Measurements from ENCODE around the gene FBXL16. TPM values are rescaled to one million over a fixed set of nuclear protein-coding genes. Genes with fewer than 3 reads are reported as not detected.

The FBXL16 gene
- total RNA-seq, 4 donors from 2014 or later: 0.21 to 0.37 TPM; not detected in 2

DNA sequence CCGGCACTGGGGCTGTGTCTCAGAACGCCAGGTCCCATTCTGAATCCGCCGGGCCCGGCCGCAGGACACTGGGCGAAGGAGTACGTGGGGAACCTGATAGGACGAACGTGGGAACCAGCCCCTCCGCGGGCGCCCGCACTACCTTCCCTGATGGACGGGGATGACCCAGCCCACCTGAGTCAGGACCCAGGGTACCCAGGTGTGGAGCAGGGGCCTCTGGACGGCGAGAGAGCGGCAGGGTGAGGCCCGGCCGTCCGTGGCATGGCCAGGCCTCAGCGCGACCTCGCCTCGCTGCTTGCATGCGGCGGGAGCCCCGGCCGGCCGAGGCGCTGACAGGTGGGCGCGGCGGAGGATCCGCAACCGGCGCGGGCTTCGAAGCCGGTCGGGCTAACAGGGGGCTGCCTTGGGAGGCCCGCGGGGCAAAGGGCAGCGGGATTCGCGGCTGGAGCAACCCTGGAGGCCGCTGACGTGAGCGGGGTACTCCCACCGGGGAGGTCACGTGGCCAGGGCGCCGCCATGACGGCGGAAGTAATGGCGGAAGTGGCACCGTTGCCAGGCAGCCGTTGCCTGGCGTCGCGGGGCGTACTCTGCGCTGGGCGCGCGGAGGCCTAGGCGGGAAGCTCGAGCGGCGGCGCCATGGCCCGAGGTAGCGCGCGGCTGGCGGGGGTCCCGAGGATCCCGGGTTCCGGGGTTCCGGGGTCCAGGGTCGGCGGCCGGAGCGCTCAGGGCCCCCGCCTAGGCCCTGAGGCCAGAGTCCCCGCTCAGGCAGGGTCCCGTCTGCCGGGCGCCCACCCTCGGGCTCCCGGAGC lies 56.6 kb downstream of the FBXL16 start, which contains the start of gene WDR90:
Gene WDR90, plus strand, starts transcription at position 585 of the 809 bp plus-strand sequence. Its CDS starts 52 bp downstream, at position 637.
- TF ChIP-seq, protein P1, sequence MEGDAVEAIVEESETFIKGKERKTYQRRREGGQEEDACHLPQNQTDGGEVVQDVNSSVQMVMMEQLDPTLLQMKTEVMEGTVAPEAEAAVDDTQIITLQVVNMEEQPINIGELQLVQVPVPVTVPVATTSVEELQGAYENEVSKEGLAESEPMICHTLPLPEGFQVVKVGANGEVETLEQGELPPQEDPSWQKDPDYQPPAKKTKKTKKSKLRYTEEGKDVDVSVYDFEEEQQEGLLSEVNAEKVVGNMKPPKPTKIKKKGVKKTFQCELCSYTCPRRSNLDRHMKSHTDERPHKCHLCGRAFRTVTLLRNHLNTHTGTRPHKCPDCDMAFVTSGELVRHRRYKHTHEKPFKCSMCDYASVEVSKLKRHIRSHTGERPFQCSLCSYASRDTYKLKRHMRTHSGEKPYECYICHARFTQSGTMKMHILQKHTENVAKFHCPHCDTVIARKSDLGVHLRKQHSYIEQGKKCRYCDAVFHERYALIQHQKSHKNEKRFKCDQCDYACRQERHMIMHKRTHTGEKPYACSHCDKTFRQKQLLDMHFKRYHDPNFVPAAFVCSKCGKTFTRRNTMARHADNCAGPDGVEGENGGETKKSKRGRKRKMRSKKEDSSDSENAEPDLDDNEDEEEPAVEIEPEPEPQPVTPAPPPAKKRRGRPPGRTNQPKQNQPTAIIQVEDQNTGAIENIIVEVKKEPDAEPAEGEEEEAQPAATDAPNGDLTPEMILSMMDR (IDR thresholded peaks at IDR 0.05): peak in 1 of 4 experiments; percentile 47
- TF ChIP-seq POLR2A (IDR thresholded peaks at IDR 0.05): peak; percentile 48 to 76
- intact Hi-C loops (cut with DNase I; ENCODE audit: low total_unique reads): no loop called here
- Histone ChIP-seq H3K36me3 (no peaks in the 10 kb centered on the region), H3K4me1 (peaks cover 0 to 26% of the 10 kb centered on the region in 2 donors), H3K27me3 (no peaks in the 10 kb centered on the region), H3K4me3 (peak within 1 kb of the TSS; percentile 40 to 75), H3K9me3 (no peaks in the 10 kb centered on the region), H3K27ac (peak within 1 kb of the TSS; percentile 71 to 91)
- peak; percentile 88 to 93 for DNase-seq

DNA sequence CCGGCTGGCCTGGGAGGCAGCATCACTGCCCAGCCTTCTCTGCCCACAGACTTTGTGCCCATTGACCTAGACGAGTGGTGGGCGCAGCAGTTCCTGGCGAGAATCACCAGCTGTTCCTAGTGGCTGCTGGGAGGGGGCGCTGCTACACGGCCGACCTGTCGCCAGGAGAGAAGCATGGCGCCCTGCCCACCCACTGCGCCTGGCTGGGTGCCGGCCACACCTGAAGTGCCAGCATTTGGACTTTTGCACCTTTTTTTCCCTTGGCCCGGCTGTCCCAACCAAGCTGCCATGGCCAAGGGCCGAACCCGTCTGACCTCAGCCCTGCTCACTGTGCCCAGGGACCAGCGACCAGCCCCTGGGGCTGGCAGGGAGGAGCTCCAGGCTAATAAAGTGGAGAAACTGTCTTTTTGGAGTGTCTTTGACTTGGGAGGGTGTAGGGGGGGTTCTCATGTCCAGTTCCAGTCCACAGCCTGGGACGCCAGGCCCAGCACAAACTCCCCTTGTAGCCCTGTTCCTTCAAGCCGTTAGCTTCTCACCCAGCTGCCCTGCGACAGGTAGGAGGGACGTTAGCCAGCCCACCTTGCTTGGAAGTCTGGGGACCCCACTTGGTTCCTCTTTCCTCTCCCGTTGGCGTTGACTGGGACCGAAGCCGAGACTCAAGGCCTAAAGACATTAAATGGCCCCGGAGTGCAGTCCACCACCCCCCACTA lies 57.4 kb downstream of the FBXL16 start:
- peak overlapping the region; percentile 71 to 91 for H3K27ac ChIP-seq
- peak overlapping the region; percentile 40 to 75 for H3K4me3 ChIP-seq
- intact Hi-C loops (cut with DNase I; ENCODE audit: low total_unique reads): no loop called here
- no peaks in the 10 kb centered on the region for H3K9me3 ChIP-seq
- TF ChIP-seq, protein P1 (IDR thresholded peaks at IDR 0.05): peak in 1 of 4 experiments; percentile 7
- TF ChIP-seq POLR2A (IDR thresholded peaks at IDR 0.05): no peak
- no peaks in the 10 kb centered on the region for H3K27me3 ChIP-seq
- peaks cover 0 to 26% of the 10 kb centered on the region in 2 donors for H3K4me1 ChIP-seq
- no peaks in the 10 kb centered on the region for H3K36me3 ChIP-seq
- DNase-seq: no peak

DNA sequence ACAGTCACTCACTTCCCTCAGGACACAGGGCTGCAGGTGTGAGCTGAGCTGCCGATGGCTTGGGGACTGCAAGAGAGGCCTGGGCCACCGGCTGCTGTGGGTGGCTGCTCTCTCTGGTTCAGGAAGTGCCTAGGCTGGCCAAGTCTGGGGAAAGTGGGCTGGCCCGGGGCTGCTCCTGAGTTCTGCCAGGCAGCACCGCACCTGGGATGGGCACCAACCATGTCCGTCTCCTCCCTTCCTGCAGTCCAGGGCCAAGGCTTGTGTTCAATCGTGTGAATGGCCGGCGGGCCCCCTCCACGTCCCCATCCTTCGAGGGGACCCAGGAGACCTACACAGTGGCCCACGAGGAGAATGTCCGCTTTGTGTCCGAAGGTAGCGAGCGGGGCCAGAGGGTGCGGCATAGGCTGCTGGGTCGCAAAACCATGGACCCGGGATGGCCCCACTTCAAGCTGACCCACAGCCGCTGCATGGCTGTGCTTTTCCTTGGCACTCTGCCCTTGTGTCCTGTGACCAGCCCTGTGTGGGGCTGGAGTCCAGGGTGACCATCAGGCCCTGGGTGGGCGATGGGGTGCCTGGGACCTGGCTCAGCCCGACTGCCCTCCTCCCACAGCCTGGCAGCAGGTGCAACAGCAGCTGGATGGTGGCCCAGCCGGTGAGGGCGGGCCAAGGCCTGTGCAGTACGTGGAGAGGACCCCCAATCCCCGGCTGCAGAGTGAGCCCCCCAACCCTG lies 58.3 kb downstream of the FBXL16 start:
- Histone ChIP-seq H3K27me3 (no peaks in the 10 kb centered on the region), H3K27ac (no peak overlapping the region), H3K4me1 (peaks cover 0 to 26% of the 10 kb centered on the region in 2 donors), H3K36me3 (no peaks in the 10 kb centered on the region), H3K4me3 (no peak overlapping the region), H3K9me3 (no peaks in the 10 kb centered on the region)
- intact Hi-C loops (cut with DNase I; ENCODE audit: low total_unique reads): no loop called here
- TF ChIP-seq, protein P1 (IDR thresholded peaks at IDR 0.05): no peak
- no peak for TF ChIP-seq POLR2A (IDR thresholded peaks at IDR 0.05)
- DNase-seq: no peak

- H3K27ac ChIP-seq: no peak overlapping the region
- H3K4me3 ChIP-seq: no peak overlapping the region
- no peaks in the 10 kb centered on the region for H3K27me3 ChIP-seq
- no peaks in the 10 kb centered on the region for H3K9me3 ChIP-seq
- H3K4me1 ChIP-seq: peaks cover 0 to 26% of the 10 kb centered on the region in 2 donors
- H3K36me3 ChIP-seq: no peaks in the 10 kb centered on the region
- DNase-seq: no peak
- no peak for TF ChIP-seq POLR2A (IDR thresholded peaks at IDR 0.05)
- TF ChIP-seq, protein P1 (IDR thresholded peaks at IDR 0.05): no peak
- intact Hi-C loops (cut with DNase I; ENCODE audit: low total_unique reads): no loop called here
These were observed 58.9 kb downstream of the FBXL16 start for GRCh38 chr16:646679-647172.
